ENCODE results near the gene VSTM4. TPM values are rescaled to one million over a fixed set of nuclear protein-coding genes. Genes with fewer than 3 reads are reported as not detected.

VSTM4 gene
- total and polyA plus RNA-seq, 2 experiments from 2014 or later = 0.21 to 0.66 TPM

DNA sequence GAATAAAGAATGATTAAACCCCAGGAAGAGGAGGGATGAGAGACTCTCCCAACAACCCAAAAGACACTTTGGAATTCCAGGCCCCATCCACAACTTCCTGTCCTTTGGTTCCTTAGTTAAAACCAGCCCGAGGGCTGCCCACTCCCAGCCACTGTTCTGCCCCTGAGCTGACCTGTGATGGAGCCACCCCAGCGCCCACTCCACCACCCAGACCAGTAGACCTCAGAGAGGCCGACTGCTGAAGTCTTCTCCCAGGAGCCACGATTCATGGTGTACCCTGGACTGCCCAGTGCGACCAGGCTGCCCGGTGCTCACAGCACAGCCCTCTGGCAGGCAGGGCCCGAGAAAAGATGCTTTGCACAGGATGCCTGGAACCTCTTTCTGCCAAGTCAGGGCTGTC is 6.7 kb downstream of the VSTM4 start (continued):
- TF ChIP-seq, protein P1, sequence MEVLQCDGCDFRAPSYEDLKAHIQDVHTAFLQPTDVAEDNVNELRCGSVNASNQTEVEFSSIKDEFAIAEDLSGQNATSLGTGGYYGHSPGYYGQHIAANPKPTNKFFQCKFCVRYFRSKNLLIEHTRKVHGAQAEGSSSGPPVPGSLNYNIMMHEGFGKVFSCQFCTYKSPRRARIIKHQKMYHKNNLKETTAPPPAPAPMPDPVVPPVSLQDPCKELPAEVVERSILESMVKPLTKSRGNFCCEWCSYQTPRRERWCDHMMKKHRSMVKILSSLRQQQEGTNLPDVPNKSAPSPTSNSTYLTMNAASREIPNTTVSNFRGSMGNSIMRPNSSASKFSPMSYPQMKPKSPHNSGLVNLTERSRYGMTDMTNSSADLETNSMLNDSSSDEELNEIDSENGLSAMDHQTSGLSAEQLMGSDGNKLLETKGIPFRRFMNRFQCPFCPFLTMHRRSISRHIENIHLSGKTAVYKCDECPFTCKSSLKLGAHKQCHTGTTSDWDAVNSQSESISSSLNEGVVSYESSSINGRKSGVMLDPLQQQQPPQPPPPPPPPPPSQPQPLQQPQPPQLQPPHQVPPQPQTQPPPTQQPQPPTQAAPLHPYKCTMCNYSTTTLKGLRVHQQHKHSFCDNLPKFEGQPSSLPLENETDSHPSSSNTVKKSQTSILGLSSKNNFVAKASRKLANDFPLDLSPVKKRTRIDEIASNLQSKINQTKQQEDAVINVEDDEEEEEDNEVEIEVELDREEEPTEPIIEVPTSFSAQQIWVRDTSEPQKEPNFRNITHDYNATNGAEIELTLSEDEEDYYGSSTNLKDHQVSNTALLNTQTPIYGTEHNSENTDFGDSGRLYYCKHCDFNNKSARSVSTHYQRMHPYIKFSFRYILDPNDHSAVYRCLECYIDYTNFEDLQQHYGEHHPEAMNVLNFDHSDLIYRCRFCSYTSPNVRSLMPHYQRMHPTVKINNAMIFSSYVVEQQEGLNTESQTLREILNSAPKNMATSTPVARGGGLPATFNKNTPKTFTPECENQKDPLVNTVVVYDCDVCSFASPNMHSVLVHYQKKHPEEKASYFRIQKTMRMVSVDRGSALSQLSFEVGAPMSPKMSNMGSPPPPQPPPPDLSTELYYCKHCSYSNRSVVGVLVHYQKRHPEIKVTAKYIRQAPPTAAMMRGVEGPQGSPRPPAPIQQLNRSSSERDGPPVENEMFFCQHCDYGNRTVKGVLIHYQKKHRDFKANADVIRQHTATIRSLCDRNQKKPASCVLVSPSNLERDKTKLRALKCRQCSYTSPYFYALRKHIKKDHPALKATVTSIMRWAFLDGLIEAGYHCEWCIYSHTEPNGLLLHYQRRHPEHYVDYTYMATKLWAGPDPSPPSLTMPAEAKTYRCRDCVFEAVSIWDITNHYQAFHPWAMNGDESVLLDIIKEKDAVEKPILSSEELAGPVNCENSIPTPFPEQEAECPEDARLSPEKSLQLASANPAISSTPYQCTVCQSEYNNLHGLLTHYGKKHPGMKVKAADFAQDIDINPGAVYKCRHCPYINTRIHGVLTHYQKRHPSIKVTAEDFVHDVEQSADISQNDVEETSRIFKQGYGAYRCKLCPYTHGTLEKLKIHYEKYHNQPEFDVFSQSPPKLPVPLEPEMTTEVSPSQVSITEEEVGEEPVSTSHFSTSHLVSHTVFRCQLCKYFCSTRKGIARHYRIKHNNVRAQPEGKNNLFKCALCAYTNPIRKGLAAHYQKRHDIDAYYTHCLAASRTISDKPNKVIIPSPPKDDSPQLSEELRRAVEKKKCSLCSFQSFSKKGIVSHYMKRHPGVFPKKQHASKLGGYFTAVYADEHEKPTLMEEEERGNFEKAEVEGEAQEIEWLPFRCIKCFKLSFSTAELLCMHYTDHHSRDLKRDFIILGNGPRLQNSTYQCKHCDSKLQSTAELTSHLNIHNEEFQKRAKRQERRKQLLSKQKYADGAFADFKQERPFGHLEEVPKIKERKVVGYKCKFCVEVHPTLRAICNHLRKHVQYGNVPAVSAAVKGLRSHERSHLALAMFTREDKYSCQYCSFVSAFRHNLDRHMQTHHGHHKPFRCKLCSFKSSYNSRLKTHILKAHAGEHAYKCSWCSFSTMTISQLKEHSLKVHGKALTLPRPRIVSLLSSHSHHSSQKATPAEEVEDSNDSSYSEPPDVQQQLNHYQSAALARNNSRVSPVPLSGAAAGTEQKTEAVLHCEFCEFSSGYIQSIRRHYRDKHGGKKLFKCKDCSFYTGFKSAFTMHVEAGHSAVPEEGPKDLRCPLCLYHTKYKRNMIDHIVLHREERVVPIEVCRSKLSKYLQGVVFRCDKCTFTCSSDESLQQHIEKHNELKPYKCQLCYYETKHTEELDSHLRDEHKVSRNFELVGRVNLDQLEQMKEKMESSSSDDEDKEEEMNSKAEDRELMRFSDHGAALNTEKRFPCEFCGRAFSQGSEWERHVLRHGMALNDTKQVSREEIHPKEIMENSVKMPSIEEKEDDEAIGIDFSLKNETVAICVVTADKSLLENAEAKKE (CRISPR knock-in tag; IDR thresholded peaks at IDR 0.05) = no peak
- TF ChIP-seq, protein P2, sequence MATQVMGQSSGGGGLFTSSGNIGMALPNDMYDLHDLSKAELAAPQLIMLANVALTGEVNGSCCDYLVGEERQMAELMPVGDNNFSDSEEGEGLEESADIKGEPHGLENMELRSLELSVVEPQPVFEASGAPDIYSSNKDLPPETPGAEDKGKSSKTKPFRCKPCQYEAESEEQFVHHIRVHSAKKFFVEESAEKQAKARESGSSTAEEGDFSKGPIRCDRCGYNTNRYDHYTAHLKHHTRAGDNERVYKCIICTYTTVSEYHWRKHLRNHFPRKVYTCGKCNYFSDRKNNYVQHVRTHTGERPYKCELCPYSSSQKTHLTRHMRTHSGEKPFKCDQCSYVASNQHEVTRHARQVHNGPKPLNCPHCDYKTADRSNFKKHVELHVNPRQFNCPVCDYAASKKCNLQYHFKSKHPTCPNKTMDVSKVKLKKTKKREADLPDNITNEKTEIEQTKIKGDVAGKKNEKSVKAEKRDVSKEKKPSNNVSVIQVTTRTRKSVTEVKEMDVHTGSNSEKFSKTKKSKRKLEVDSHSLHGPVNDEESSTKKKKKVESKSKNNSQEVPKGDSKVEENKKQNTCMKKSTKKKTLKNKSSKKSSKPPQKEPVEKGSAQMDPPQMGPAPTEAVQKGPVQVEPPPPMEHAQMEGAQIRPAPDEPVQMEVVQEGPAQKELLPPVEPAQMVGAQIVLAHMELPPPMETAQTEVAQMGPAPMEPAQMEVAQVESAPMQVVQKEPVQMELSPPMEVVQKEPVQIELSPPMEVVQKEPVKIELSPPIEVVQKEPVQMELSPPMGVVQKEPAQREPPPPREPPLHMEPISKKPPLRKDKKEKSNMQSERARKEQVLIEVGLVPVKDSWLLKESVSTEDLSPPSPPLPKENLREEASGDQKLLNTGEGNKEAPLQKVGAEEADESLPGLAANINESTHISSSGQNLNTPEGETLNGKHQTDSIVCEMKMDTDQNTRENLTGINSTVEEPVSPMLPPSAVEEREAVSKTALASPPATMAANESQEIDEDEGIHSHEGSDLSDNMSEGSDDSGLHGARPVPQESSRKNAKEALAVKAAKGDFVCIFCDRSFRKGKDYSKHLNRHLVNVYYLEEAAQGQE (IDR thresholded peaks at IDR 0.05; ENCODE audit: unreplicated experiment) = no peak
- TF ChIP-seq ZNF331 (CRISPR knock-in tag; IDR thresholded peaks at IDR 0.05; ENCODE audit: low read depth) (no peak), NANOG (IDR thresholded peaks at IDR 0.05; ENCODE audit: borderline replicate concordance) (no peak)

DNA sequence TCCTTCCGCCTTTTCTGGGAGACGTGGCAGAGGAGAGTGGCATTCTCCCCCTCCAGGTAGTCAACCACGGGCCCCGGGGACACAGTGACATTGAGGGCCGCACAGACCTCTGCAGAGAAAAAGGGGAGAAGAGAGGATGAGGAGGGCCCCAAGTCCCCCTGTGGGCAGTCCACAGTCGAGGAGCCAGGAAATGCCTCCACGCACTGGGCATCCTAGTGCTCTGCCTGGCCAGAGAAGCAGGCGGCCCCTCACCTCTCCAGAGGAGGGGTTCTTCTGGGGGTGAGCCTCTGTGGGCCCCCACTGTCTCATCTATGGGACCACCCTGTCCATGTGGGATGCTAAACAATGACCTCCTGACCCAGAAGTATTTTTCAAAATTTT is 7.4 kb downstream of the VSTM4 start:
- Histone ChIP-seq H3K36me3 (ENCODE audit: insufficient read depth) (no peaks in the 10 kb centered on the region), H3K4me3 (no peak overlapping the region), H3K4me2 (no peak overlapping the region), H3K27ac (ENCODE audit: low read depth) (no peak overlapping the region), H2AFZ (no peak overlapping the region), H3K9me2 (ENCODE audit: insufficient read depth) (no peaks in the 10 kb centered on the region), H3K4me1 (ENCODE audit: insufficient read depth) (no peaks in the 10 kb centered on the region), H3K27me3 (ENCODE audit: insufficient read depth) (no peaks in the 10 kb centered on the region), H3K79me2 (replicated peaks; ENCODE audit: insufficient read depth) (no peaks in the 10 kb centered on the region), H4K20me1 (replicated peaks; ENCODE audit: insufficient read depth) (no peaks in the 10 kb centered on the region), H3F3A (replicated peaks; ENCODE audit: low read depth) (no peaks in the 10 kb centered on the region)
- DNase-seq (ENCODE audit: low spot score) (no peak), ATAC-seq (no peak)
- Mint-ChIP-seq H3K4me3 (no peak overlapping the region), H3K27me3 (ENCODE audit: insufficient read depth, low read depth, poor library complexity) (peaks cover 7% of the 10 kb centered on the region), H3K36me3 (ENCODE audit: low read depth) (no peaks in the 10 kb centered on the region; the same call in 2 of the 3 replicates), H3K27ac (no peak overlapping the region), H3K4me1 (peaks cover 8% of the 10 kb centered on the region), H3K9me3 (no peaks in the 10 kb centered on the region)
- no peak for TF ChIP-seq NANOG (IDR thresholded peaks at IDR 0.05; ENCODE audit: borderline replicate concordance)
- TF ChIP-seq, protein P1 (CRISPR knock-in tag; IDR thresholded peaks at IDR 0.05) = no peak
- no peak for TF ChIP-seq EZH2phosphoT487 (IDR thresholded peaks at IDR 0.05; ENCODE audit: unreplicated experiment)
- TF ChIP-seq POLR2AphosphoS5 (IDR thresholded peaks at IDR 0.05; ENCODE audit: low read depth) = no peak
- TF ChIP-seq ZNF331 (CRISPR knock-in tag; IDR thresholded peaks at IDR 0.05; ENCODE audit: low read depth) = no peak

All from GM23338 (cell line).